ENCODE results near the gene CMC2.

DNA sequence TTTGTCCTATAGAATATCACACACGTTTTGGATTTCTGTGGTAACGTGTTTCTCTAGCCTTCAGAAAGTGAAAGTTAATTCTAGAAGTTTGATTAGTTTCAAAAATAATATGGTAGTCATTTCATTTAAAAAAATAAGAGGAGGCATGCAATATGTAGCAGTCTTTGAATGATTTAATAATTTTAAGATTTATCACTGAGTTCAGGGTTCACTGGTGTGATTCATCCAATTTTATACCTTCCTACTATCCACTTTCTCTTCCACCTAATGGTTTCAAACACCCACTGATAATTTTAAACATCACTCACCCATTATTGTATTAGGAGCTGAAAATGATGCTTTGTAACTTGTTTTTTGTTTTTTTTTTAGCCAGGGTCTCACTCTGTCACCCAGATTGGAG is 42.3 kb downstream of the CMC2 start:
- TF ChIP-seq POLR2AphosphoS5 (IDR thresholded peaks at IDR 0.05; ENCODE audit: low read depth, low read length) (no peak), TAF1 (IDR thresholded peaks at IDR 0.05; ENCODE audit: borderline replicate concordance, insufficient read depth, low read length) (no peak)
- TF ChIP-seq, protein P1, sequence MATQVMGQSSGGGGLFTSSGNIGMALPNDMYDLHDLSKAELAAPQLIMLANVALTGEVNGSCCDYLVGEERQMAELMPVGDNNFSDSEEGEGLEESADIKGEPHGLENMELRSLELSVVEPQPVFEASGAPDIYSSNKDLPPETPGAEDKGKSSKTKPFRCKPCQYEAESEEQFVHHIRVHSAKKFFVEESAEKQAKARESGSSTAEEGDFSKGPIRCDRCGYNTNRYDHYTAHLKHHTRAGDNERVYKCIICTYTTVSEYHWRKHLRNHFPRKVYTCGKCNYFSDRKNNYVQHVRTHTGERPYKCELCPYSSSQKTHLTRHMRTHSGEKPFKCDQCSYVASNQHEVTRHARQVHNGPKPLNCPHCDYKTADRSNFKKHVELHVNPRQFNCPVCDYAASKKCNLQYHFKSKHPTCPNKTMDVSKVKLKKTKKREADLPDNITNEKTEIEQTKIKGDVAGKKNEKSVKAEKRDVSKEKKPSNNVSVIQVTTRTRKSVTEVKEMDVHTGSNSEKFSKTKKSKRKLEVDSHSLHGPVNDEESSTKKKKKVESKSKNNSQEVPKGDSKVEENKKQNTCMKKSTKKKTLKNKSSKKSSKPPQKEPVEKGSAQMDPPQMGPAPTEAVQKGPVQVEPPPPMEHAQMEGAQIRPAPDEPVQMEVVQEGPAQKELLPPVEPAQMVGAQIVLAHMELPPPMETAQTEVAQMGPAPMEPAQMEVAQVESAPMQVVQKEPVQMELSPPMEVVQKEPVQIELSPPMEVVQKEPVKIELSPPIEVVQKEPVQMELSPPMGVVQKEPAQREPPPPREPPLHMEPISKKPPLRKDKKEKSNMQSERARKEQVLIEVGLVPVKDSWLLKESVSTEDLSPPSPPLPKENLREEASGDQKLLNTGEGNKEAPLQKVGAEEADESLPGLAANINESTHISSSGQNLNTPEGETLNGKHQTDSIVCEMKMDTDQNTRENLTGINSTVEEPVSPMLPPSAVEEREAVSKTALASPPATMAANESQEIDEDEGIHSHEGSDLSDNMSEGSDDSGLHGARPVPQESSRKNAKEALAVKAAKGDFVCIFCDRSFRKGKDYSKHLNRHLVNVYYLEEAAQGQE (IDR thresholded peaks at IDR 0.05; ENCODE audit: insufficient read depth in 1 of 2, low read depth in 2 of 2, low read length in 2 of 2), result no peak
